Endothelial cell of umbilical vein (primary cell): ENCODE data around the gene FRY. TPM values are rescaled to one million over a fixed set of nuclear protein-coding genes. Genes with fewer than 3 reads are reported as not detected.

Experiments used
- BruUV-seq: library from RNA; stranded (reverse); fragments of 400-500 nt; replicated peaks from 2 replicates; lab custom pipeline; 2021; lab: Mats Ljungman, UMichigan
- CTCF ChIA-PET: fragments of 300-600, 350-600 bp; sonication (Branson Sonifier 250); formaldehyde crosslinking; loops from one replicate; lab custom pipeline; 2021; ENCODE audit warnings: antibody characterized with exemption, inconsistent platforms; lab: Charles Lee
- POLR2A ChIA-PET: fragments of 300-600, 350-600 bp; sonication (Branson Sonifier 250); formaldehyde crosslinking; loops from one replicate; lab custom pipeline; 2021; ENCODE audit warnings: antibody characterized with exemption, inconsistent platforms; lab: Charles Lee
- DNase-seq: peaks from one replicate; pipeline ENCODE4 v3.0.0-alpha.2; 2011; ENCODE audit warnings: low read depth, low spot score
- FAIRE-seq: peaks from 2 replicates; lab custom pipeline; 2011; peaks lifted over from hg19 to GRCh38; lab: Jason Lieb, UNC
- H2AFZ ChIP-seq: 2 replicates; pipeline ENCODE4 v1.6.0; 2012; ENCODE audit warnings: low read depth, low read length, control low read depth, inconsistent platforms
- H3K27ac ChIP-seq: 2 replicates; pipeline ENCODE4 v1.5.1; 2011; ENCODE audit warnings: low read depth, mild to moderate bottlenecking, control low read depth, low read length, moderate library complexity; ENCODE audit not compliant: insufficient read depth
- H3K27me3 ChIP-seq, 2 experiments: 2 replicates each; pipeline versions ENCODE4 v1.6.0 to v1.6.1; 2011; ENCODE audit warnings: low read length in 2 of 2, mixed read lengths in 1 of 2; ENCODE audit not compliant: control insufficient read depth in 2 of 2, insufficient read depth in 2 of 2
- H3K36me3 ChIP-seq, 2 experiments: 2 replicates in 1 of 2; 3 replicates in 1 of 2; pipeline ENCODE4 v1.5.1; 2011; ENCODE audit warnings: low read length in 2 of 2, mild to moderate bottlenecking in 1 of 2, moderate library complexity in 1 of 2; ENCODE audit not compliant: control insufficient read depth in 2 of 2, insufficient read depth in 2 of 2; ENCODE audit errors: extremely low read depth in 1 of 2
- H3K4me1 ChIP-seq: 3 replicates; pipeline ENCODE4 v1.5.1; 2011; ENCODE audit warnings: mild to moderate bottlenecking, low read length; ENCODE audit not compliant: control insufficient read depth, insufficient read depth; ENCODE audit errors: extremely low read depth
- H3K4me2 ChIP-seq: 2 replicates; pipeline ENCODE4 v1.6.1; 2011; ENCODE audit warnings: low read length, control low read depth, mixed read lengths; ENCODE audit not compliant: insufficient read depth
- H3K4me3 ChIP-seq, 3 experiments: fragments of 200-600 bp in 1 of 3; sonication (generic), shearing (Covaris generic) in 1 of 3; replicated peaks in 1 of 3; 2 replicates each; pipeline ENCODE4 v1.5.1; 2011 to 2016; ENCODE audit warnings: control low read depth in 3 of 3, low read length in 3 of 3, mild to moderate bottlenecking in 2 of 3, inconsistent platforms in 1 of 3, low read depth in 1 of 3, moderate library complexity in 1 of 3; ENCODE audit not compliant: insufficient read depth in 1 of 3
- H3K79me2 ChIP-seq: 2 replicates; pipeline ENCODE4 v1.6.0; 2012; ENCODE audit warnings: low read length, inconsistent platforms; ENCODE audit not compliant: control insufficient read depth, insufficient read depth
- H3K9ac ChIP-seq: replicated peaks from 2 replicates; pipeline ENCODE3; 2011; ENCODE audit warnings: low read length, control low read depth; ENCODE audit not compliant: insufficient read depth; ENCODE audit errors: extremely low read depth
- H3K9me1 ChIP-seq: replicated peaks from 3 replicates; pipeline ENCODE4 v1.6.0; 2011; ENCODE audit warnings: mild to moderate bottlenecking, low read length; ENCODE audit not compliant: control insufficient read depth, insufficient read depth; ENCODE audit errors: extremely low read depth
- H3K9me3 ChIP-seq: replicated peaks from 2 replicates; pipeline ENCODE4 v1.5.1; 2012; ENCODE audit warnings: low read length, inconsistent platforms; ENCODE audit not compliant: control insufficient read depth, insufficient read depth
- H4K20me1 ChIP-seq: replicated peaks from 2 replicates; pipeline ENCODE3; 2011; ENCODE audit warnings: mild to moderate bottlenecking, low read length; ENCODE audit not compliant: control insufficient read depth, insufficient read depth; ENCODE audit errors: extremely low read depth
- CTCF ChIP-seq, 2 donors: IDR thresholded peaks; 1 replicate in 1 of 2; 2 replicates in 1 of 2; pipeline ENCODE4 v1.5.1; 2011; ENCODE audit warnings: low read length in 2 of 2, mild to moderate bottlenecking in 2 of 2, moderate library complexity in 2 of 2, control low read depth in 1 of 2, inconsistent platforms in 1 of 2, low read depth in 1 of 2; ENCODE audit not compliant: insufficient read depth in 1 of 2; ENCODE audit errors: extremely low read depth in 1 of 2
- EZH2 ChIP-seq: IDR thresholded peaks from 2 replicates; pipeline ENCODE4 v1.6.1; 2012; ENCODE audit warnings: borderline replicate concordance, low read depth, mild to moderate bottlenecking, moderate library complexity, low read length, inconsistent platforms; ENCODE audit not compliant: severe bottlenecking
- FOS ChIP-seq: IDR thresholded peaks from 2 replicates; pipeline ENCODE4 v1.6.1; 2011; ENCODE audit warnings: mild to moderate bottlenecking, low read length, moderate library complexity, borderline replicate concordance; ENCODE audit not compliant: insufficient read depth
- GATA2 ChIP-seq: IDR thresholded peaks from 2 replicates; pipeline ENCODE4 v1.7.0; 2011; ENCODE audit warnings: low read depth, mild to moderate bottlenecking, moderate library complexity, mixed read lengths, low read length; ENCODE audit not compliant: insufficient read length, insufficient read depth
- JUN ChIP-seq: IDR thresholded peaks from 2 replicates; pipeline ENCODE4 v1.6.1; 2011; ENCODE audit warnings: borderline replicate concordance, low read depth; ENCODE audit not compliant: insufficient read length, insufficient read depth
- MYC ChIP-seq: IDR thresholded peaks from one replicate; pipeline ENCODE4 v1.6.1; 2011; ENCODE audit warnings: mild to moderate bottlenecking, low read depth, low read length
- POLR2A ChIP-seq: IDR thresholded peaks from 2 replicates; pipeline ENCODE4 v1.6.1; 2012; ENCODE audit warnings: low read depth, mild to moderate bottlenecking, control low read depth, low read length
- POLR2AphosphoS5 ChIP-seq: IDR thresholded peaks from 2 replicates; pipeline ENCODE4 v1.6.1; 2012; ENCODE audit warnings: low read depth, mild to moderate bottlenecking, control low read depth, low read length, moderate library complexity; ENCODE audit not compliant: insufficient read depth
- dilution Hi-C: fragments of 300-500 bp; cut with MboI; formaldehyde crosslinking; loops from one replicate; pipeline ENCODE4 v1.15.0; 2019; ENCODE audit warnings: low sequenced_read_pairs; ENCODE audit not compliant: extremely low pct_ligation_motif_present
- intact Hi-C: fragments of 100-400 bp; cut with micrococcal nuclease; formaldehyde crosslinking; loops from one replicate; pipeline ENCODE4 v1.10.0; 2022
- polyA plus RNA-seq, 4 experiments: library from polyadenylated mRNA; depleted of rRNA in 3 of 4; stranded (reverse) in 3 of 4; unstranded in 1 of 4; fragments of >200 nt; gene quantifications; 2 replicates each; pipeline versions ENCODE4 v1.2.1 to v1.2.3, GENCODE V29; 2011 to 2012; ENCODE audit warnings: missing spikeins in 1 of 4
- total RNA-seq: library from RNA; stranded (reverse); gene quantifications from 2 replicates; pipeline ENCODE4 v1.2.3, GENCODE V29; 2021
- TF ChIP-seq, protein P1 (sequence below): IDR thresholded peaks from 2 replicates; pipeline ENCODE4 v1.6.1; 2011; ENCODE audit not compliant: insufficient read depth, insufficient read length

Gene FRY
- total and polyA plus RNA-seq, 2 donors (not counting 3 experiments of a cell fraction or from before 2014, with no cell fraction given) = 57.3 to 75.8 TPM

- CTCF ChIA-PET = no interaction called here
- Histone ChIP-seq H4K20me1 (no peaks in the 10 kb centered on the region), H3K27me3 (no peaks in the 10 kb centered on the region), H3K79me2 (no peaks in the 10 kb centered on the region), H3K9me1 (no peaks in the 10 kb centered on the region), H3K9me3 (no peaks in the 10 kb centered on the region), H3K4me2 (no peak overlapping the region), H3K36me3 (peaks cover 29 to 52% of the 10 kb centered on the region in 2 experiments), H3K4me3 (no peak overlapping the region), H2AFZ (no peak overlapping the region), H3K27ac (no peak overlapping the region), H3K4me1 (peaks cover 1% of the 10 kb centered on the region), H3K9ac (no peak overlapping the region)
- intact Hi-C loops = no loop called here
- DNase-seq (no peak), FAIRE-seq (no peak)
- dilution Hi-C loops = no loop called here
- POLR2A ChIA-PET = interaction anchor here (0.9 kb wide), 1 partner anchor 8 kb away, joined by 3 read pairs; no protein-coding TSS in a partner anchor
- no TSS peak for BruUV-seq
- TF ChIP-seq EZH2 (no peak), POLR2AphosphoS5 (no peak), FOS (no peak), CTCF (IDR thresholded peaks at IDR 0.05; ENCODE audit: extremely low read depth in 1 of 2, insufficient read depth in 1 of 2, low read depth in 1 of 2, low read length in 2 of 2) (no peak), GATA2 (no peak), POLR2A (no peak), MYC (no peak), JUN (no peak)
- TF ChIP-seq, protein P1, sequence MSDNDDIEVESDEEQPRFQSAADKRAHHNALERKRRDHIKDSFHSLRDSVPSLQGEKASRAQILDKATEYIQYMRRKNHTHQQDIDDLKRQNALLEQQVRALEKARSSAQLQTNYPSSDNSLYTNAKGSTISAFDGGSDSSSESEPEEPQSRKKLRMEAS = no peak
Observed at GRCh38 chr13:32278426-32278825, 246.9 kb downstream of the FRY start.
